Measurements from ENCODE around the gene PDP2. TPM values are rescaled to one million over a fixed set of nuclear protein-coding genes. Genes with fewer than 3 reads are reported as not detected.

The PDP2 gene
- total and polyA plus RNA-seq, 9 of the 15 experiments (the other 6 are each of a cell fraction or from before 2014, with no cell fraction given), result 2.5 to 24.3 (median 7.2) TPM

DNA sequence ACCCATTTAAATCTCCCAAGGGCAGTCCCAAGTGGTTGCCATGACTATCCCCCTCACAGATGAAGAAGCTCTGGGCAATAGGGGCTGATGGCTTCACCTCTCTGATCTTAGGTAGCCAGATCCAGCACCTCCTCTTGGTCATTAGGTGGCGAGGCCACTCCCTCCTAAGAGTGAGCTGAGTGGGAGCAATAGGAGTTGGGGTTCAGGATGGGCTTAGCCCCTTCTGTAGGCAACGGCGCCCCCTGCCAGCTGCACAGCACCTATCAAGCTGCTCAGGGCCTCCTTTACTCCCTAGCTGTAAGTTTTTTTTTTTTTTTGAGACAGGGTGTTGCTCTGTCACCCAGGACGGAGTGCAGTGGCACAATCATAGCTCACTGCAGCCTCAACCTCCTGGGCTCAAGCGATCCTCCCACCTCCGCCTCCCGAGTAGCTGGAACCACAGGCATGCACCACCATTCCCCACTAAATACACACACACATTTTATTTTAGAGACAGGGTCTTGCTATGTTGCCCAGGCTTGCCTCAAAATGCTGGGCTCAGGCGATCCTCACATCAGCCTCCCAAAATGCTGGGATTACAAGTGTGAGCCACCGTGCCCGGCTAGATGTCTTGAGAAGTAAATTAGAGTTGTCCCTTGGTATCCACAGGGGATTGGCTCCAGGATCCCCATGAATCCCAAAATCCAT is 48.5 kb downstream of the PDP2 start:
- H3K36me3 ChIP-seq (ENCODE audit: control insufficient read depth, insufficient read depth, low read length), result peaks cover 17% of the 10 kb centered on the region; the same call in 2 of the 3 replicates
- H3K4me3 ChIP-seq, result no peak overlapping the region
- POLR2A ChIA-PET, result interaction anchor here (0.9 to 3.0 kb wide), 6 partner anchors 12 to 34 kb away, joined by 3 to 15 read pairs (median 4); no protein-coding TSS in a partner anchor
- no peak overlapping the region for H3K27ac ChIP-seq (ENCODE audit: extremely low read depth, low read depth, low read length)
- H3K4me2 ChIP-seq (ENCODE audit: insufficient read depth, low read length), result no peak overlapping the region
- no peak overlapping the region for H3K9ac ChIP-seq (ENCODE audit: insufficient read depth in 1 of 2, low read depth in 2 of 2, low read length in 2 of 2)
- BruUV-seq (replicated peaks), result no TSS peak
- intact Hi-C loops (cut with micrococcal nuclease) (loop anchor here (1.0 to 5.0 kb wide), 2 partner anchors 34 to 522 kb away; no protein-coding TSS in a partner anchor), in situ Hi-C loops (cut with MboI) (no loop called here)
- H3K79me2 ChIP-seq (ENCODE audit: control insufficient read depth, insufficient read depth, low read length), result peaks cover 14% of the 10 kb centered on the region
- H2AFZ ChIP-seq (ENCODE audit: low read depth, low read length), result no peak overlapping the region
- peak; percentile 61 to 75 (median 65) for DNase-seq (ENCODE audit: extremely low read depth in 1 of 4, low spot score in 3 of 4)
- H3K9me1 ChIP-seq (ENCODE audit: control insufficient read depth, insufficient read depth, low read length), result peaks cover 4% of the 10 kb centered on the region
- CTCF ChIA-PET (ENCODE audit: low intra/inter-chr PET ratio), result interaction anchor here (1.0 to 3.6 kb wide), 2 partner anchors 33 to 320 kb away, joined by 3 to 41 read pairs; no protein-coding TSS in a partner anchor
- peaks cover 5% of the 10 kb centered on the region; the same call in 1 of the 2 replicates for H4K20me1 ChIP-seq (replicated peaks; ENCODE audit: control insufficient read depth, insufficient read depth, low read length)
- no peaks in the 10 kb centered on the region for H3K9me3 ChIP-seq (replicated peaks; ENCODE audit: control insufficient read depth, insufficient read depth, low read depth, low read length)
- FAIRE-seq, result no peak
- peak; percentile 70 for ATAC-seq
- H3K4me1 ChIP-seq (replicated peaks in 1 of 2; ENCODE audit: control insufficient read depth in 2 of 2, insufficient read depth in 2 of 2, low read length in 2 of 2), result peaks cover 14 to 32% of the 10 kb centered on the region in 2 experiments
- peaks cover 4 to 19% of the 10 kb centered on the region in 2 experiments; a peak in 2 of 5 replicates for H3K27me3 ChIP-seq (ENCODE audit: control insufficient read depth in 2 of 2, insufficient read depth in 2 of 2, low read length in 2 of 2)
- WGBS (ENCODE audit: insufficient coverage, low coverage, missing lambda C conversion rate), result 42% methylated on average over 8 of the region's 10 CpGs
- TF ChIP-seq, protein P1, sequence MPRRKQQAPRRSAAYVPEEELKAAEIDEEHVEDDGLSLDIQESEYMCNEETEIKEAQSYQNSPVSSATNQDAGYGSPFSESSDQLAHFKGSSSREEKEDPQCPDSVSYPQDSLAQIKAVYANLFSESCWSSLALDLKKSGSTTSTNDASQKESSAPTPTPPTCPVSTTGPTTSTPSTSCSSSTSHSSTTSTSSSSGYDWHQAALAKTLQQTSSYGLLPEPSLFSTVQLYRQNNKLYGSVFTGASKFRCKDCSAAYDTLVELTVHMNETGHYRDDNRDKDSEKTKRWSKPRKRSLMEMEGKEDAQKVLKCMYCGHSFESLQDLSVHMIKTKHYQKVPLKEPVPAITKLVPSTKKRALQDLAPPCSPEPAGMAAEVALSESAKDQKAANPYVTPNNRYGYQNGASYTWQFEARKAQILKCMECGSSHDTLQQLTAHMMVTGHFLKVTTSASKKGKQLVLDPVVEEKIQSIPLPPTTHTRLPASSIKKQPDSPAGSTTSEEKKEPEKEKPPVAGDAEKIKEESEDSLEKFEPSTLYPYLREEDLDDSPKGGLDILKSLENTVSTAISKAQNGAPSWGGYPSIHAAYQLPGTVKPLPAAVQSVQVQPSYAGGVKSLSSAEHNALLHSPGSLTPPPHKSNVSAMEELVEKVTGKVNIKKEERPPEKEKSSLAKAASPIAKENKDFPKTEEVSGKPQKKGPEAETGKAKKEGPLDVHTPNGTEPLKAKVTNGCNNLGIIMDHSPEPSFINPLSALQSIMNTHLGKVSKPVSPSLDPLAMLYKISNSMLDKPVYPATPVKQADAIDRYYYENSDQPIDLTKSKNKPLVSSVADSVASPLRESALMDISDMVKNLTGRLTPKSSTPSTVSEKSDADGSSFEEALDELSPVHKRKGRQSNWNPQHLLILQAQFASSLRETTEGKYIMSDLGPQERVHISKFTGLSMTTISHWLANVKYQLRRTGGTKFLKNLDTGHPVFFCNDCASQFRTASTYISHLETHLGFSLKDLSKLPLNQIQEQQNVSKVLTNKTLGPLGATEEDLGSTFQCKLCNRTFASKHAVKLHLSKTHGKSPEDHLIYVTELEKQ (CRISPR knock-in tag; IDR thresholded peaks at IDR 0.05), result no peak
- TF ChIP-seq CC2D1A (IDR thresholded peaks at IDR 0.05) (peak; percentile 78), CTBP1 (IDR thresholded peaks at IDR 0.05; ENCODE audit: borderline replicate concordance) (no peak), ZNF23 (CRISPR knock-in tag; IDR thresholded peaks at IDR 0.05) (no peak), BDP1 (IDR thresholded peaks at IDR 0.05; ENCODE audit: insufficient read depth, insufficient read length) (no peak), HDGF (IDR thresholded peaks at IDR 0.05) (peak; percentile 79; the same call in 1 of the 2 replicates)
- TF ChIP-seq, protein P2, sequence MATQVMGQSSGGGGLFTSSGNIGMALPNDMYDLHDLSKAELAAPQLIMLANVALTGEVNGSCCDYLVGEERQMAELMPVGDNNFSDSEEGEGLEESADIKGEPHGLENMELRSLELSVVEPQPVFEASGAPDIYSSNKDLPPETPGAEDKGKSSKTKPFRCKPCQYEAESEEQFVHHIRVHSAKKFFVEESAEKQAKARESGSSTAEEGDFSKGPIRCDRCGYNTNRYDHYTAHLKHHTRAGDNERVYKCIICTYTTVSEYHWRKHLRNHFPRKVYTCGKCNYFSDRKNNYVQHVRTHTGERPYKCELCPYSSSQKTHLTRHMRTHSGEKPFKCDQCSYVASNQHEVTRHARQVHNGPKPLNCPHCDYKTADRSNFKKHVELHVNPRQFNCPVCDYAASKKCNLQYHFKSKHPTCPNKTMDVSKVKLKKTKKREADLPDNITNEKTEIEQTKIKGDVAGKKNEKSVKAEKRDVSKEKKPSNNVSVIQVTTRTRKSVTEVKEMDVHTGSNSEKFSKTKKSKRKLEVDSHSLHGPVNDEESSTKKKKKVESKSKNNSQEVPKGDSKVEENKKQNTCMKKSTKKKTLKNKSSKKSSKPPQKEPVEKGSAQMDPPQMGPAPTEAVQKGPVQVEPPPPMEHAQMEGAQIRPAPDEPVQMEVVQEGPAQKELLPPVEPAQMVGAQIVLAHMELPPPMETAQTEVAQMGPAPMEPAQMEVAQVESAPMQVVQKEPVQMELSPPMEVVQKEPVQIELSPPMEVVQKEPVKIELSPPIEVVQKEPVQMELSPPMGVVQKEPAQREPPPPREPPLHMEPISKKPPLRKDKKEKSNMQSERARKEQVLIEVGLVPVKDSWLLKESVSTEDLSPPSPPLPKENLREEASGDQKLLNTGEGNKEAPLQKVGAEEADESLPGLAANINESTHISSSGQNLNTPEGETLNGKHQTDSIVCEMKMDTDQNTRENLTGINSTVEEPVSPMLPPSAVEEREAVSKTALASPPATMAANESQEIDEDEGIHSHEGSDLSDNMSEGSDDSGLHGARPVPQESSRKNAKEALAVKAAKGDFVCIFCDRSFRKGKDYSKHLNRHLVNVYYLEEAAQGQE (IDR thresholded peaks at IDR 0.05; ENCODE audit: borderline replicate concordance), result peak; percentile 82
- TF ChIP-seq, protein P2 (CRISPR knock-in tag; IDR thresholded peaks at IDR 0.05; ENCODE audit: low read depth), result no peak
- TF ChIP-seq, protein P3, sequence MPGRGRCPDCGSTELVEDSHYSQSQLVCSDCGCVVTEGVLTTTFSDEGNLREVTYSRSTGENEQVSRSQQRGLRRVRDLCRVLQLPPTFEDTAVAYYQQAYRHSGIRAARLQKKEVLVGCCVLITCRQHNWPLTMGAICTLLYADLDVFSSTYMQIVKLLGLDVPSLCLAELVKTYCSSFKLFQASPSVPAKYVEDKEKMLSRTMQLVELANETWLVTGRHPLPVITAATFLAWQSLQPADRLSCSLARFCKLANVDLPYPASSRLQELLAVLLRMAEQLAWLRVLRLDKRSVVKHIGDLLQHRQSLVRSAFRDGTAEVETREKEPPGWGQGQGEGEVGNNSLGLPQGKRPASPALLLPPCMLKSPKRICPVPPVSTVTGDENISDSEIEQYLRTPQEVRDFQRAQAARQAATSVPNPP (IDR thresholded peaks at IDR 0.05; ENCODE audit: borderline replicate concordance, insufficient read depth, insufficient read length), result no peak

Measured in K562 (cell line).